Natural killer cell (primary cell): ENCODE results near the gene MAP2K7. TPM values are rescaled to one million over a fixed set of nuclear protein-coding genes. Genes with fewer than 3 reads are reported as not detected.
A peak's percentile ranks its signal among the peaks of the same experiment; 100 is the strongest.

Experiments
- ATAC-seq, 3 donors: fragments of 150-1000 bp in 2 of 3; fragments of 200-7000 bp in 1 of 3; cut with Tn5 transposase; 1 replicate in 1 of 3; 2 replicates in 2 of 3; pipeline ENCODE4 v1.10.0; 2021; ENCODE audit warnings: mild to moderate bottlenecking in 2 of 3, moderate library complexity in 2 of 3
- DNase-seq, 2 donors: peaks; one replicate each; pipeline versions ENCODE4 v3.0.0 to v3.0.0-alpha.2; 2013 to 2021; ENCODE audit warnings: mixed read lengths in 1 of 2
- H3K27ac ChIP-seq: one replicate; pipeline ENCODE4 v1.5.1; 2013; ENCODE audit warnings: mild to moderate bottlenecking, low read length
- H3K27me3 ChIP-seq: one replicate; pipeline ENCODE4 v1.6.1; 2013; ENCODE audit warnings: low read length; ENCODE audit not compliant: control insufficient read depth, insufficient read depth
- H3K36me3 ChIP-seq: one replicate; pipeline ENCODE4 v1.6.1; 2013; ENCODE audit warnings: low read length; ENCODE audit not compliant: control insufficient read depth, insufficient read depth
- H3K4me1 ChIP-seq: one replicate; pipeline ENCODE4 v1.6.1; 2013; ENCODE audit warnings: low read length; ENCODE audit not compliant: control insufficient read depth, insufficient read depth
- H3K4me3 ChIP-seq: one replicate; pipeline ENCODE4 v1.5.1; 2013; ENCODE audit warnings: low read length
- H3K9me3 ChIP-seq: one replicate; pipeline ENCODE4 v1.6.1; 2013; ENCODE audit warnings: low read length; ENCODE audit not compliant: control insufficient read depth, insufficient read depth
- H3K27ac Mint-ChIP-seq, 2 donors: one replicate each; pipeline ENCODE4 v1.8.0; 2022; ENCODE audit warnings: mild to moderate bottlenecking in 2 of 2, mixed read lengths in 2 of 2, moderate library complexity in 1 of 2
- H3K27me3 Mint-ChIP-seq, 2 donors: one replicate each; pipeline ENCODE4 v1.8.0; 2022; ENCODE audit warnings: low read depth in 2 of 2, mixed read lengths in 2 of 2
- H3K36me3 Mint-ChIP-seq: one replicate; pipeline ENCODE4 v1.8.0; 2022; ENCODE audit warnings: mixed read lengths
- H3K4me1 Mint-ChIP-seq, 2 donors: one replicate each; pipeline ENCODE4 v1.8.0; 2022; ENCODE audit warnings: mixed read lengths in 2 of 2
- H3K4me3 Mint-ChIP-seq: one replicate; pipeline ENCODE4 v1.8.0; 2022; ENCODE audit warnings: mild to moderate bottlenecking, moderate library complexity, mixed read lengths
- H3K9me3 Mint-ChIP-seq, 2 donors: one replicate each; pipeline ENCODE4 v1.8.0; 2022; ENCODE audit warnings: mixed read lengths in 2 of 2
- CTCF ChIP-seq: fragments of 200-600 bp; IDR thresholded peaks from one replicate; pipeline ENCODE4 v1.8.0; 2022; ENCODE audit warnings: antibody characterized with exemption
- WGBS: methylation state at CpG from one replicate; pipeline ENCODE4 v1.1.7; 2013; ENCODE audit warnings: missing lambda C conversion rate; ENCODE audit not compliant: insufficient coverage; 5-methylcytosine and 5-hydroxymethylcytosine counted together
- intact Hi-C: fragments of 100-400 bp; cut with micrococcal nuclease; formaldehyde crosslinking; loops from one replicate; pipeline ENCODE4 v1.14.2; 2022
- total RNA-seq, 4 donors: library from RNA; stranded (reverse); fragments of 120-200 nt in 1 of 4; gene quantifications; one replicate each; pipeline versions ENCODE4 v1.2.3 to v1.2.4, GENCODE V29; 2013 to 2022

MAP2K7 gene
- total RNA-seq, 3 donors from 2014 or later (not counting 1 experiment from before 2014, with no cell fraction given): 131 to 218 (median 159) TPM

- intact Hi-C loops: no loop called here
- DNase-seq (no peak), ATAC-seq (no peak)
- no peak overlapping the region for H3K4me3 ChIP-seq
- no peak overlapping the region for H3K27ac ChIP-seq
- no peak for TF ChIP-seq CTCF
- Mint-ChIP-seq H3K4me3 (no peak overlapping the region), H3K4me1 (peaks cover 0 to 20% of the 10 kb centered on the region in 2 donors), H3K27ac (no peak overlapping the region), H3K36me3 (no peaks in the 10 kb centered on the region), H3K27me3 (peaks cover 0 to 13% of the 10 kb centered on the region in 2 donors), H3K9me3 (no peaks in the 10 kb centered on the region)
- 96% methylated on average over 18 of the region's 18 CpGs for WGBS
- H3K4me1 ChIP-seq: peaks cover 13% of the 10 kb centered on the region
- H3K36me3 ChIP-seq: peaks cover 32% of the 10 kb centered on the region
- H3K27me3 ChIP-seq: peaks cover 13% of the 10 kb centered on the region
- H3K9me3 ChIP-seq: no peaks in the 10 kb centered on the region
Measured at GRCh38 chr19:7911508-7912143, 7.9 kb downstream of the MAP2K7 start.

- no peak for TF ChIP-seq CTCF
- WGBS: 96% methylated on average over 31 of the region's 31 CpGs
- intact Hi-C loops: no loop called here
- Histone ChIP-seq H3K4me1 (peaks cover 18% of the 10 kb centered on the region), H3K36me3 (peaks cover 32% of the 10 kb centered on the region), H3K27ac (no peak overlapping the region), H3K9me3 (no peaks in the 10 kb centered on the region), H3K4me3 (no peak overlapping the region), H3K27me3 (peaks cover 17% of the 10 kb centered on the region)
- DNase-seq: no peak
- Mint-ChIP-seq H3K9me3 (no peaks in the 10 kb centered on the region), H3K27ac (no peak overlapping the region), H3K4me1 (peaks cover 5 to 20% of the 10 kb centered on the region in 2 donors), H3K4me3 (no peak overlapping the region), H3K36me3 (no peaks in the 10 kb centered on the region), H3K27me3 (peaks cover 0 to 16% of the 10 kb centered on the region in 2 donors)
- no peak for ATAC-seq
Measured at GRCh38 chr19:7912144-7912696, 8.5 kb downstream of the MAP2K7 start.

GRCh38 chr19:7912697-7913564 is 9.3 kb downstream of the MAP2K7 start:
- no peak overlapping the region for H3K4me3 ChIP-seq
- peak overlapping the region; percentile 43 for H3K4me3 Mint-ChIP-seq
- intact Hi-C loops: no loop called here
- H3K4me1 ChIP-seq: peaks cover 20% of the 10 kb centered on the region
- no peak for ATAC-seq
- peaks cover 32% of the 10 kb centered on the region for H3K36me3 ChIP-seq
- peaks cover 5 to 17% of the 10 kb centered on the region in 2 donors for H3K4me1 Mint-ChIP-seq
- peaks cover 19% of the 10 kb centered on the region for H3K27me3 ChIP-seq
- TF ChIP-seq CTCF: no peak
- H3K9me3 Mint-ChIP-seq: no peaks in the 10 kb centered on the region
- H3K9me3 ChIP-seq: no peaks in the 10 kb centered on the region
- no peak overlapping the region for H3K27ac ChIP-seq
- no peak for DNase-seq
- peaks cover 0 to 18% of the 10 kb centered on the region in 2 donors for H3K27me3 Mint-ChIP-seq
- peak overlapping the region in 1 of 2 donors; percentile 5 for H3K27ac Mint-ChIP-seq
- WGBS: 96% methylated on average over 33 of the region's 39 CpGs
- no peaks in the 10 kb centered on the region for H3K36me3 Mint-ChIP-seq
